HG03378 (cell line): ENCODE results near the gene PDCD11.
"Not testable (repeated sequence)": the region's sequence is repeated elsewhere in the genome, so short reads cannot be mapped to it uniquely, and the experiment has no call there.

ENCODE experiments used
- ATAC-seq: cut with Tn5 transposase; IDR thresholded peaks from one replicate; pipeline ENCODE4 v1.9.1; 2021; ENCODE audit warnings: mild to moderate bottlenecking, moderate library complexity; ENCODE audit not compliant: unreplicated experiment

PDCD11 gene

GRCh38 chr10:103417148-103417469 is 20.7 kb downstream of the PDCD11 start:
- not testable (repeated sequence) for ATAC-seq

GRCh38 chr10:103417601-103418000 is 21.2 kb downstream of the PDCD11 start:
- ATAC-seq, result no peak

- no peak for ATAC-seq
Measured at GRCh38 chr10:103419101-103419500, 22.7 kb downstream of the PDCD11 start.

- no peak for ATAC-seq
Measured at GRCh38 chr10:103423748-103424147, 27.3 kb downstream of the PDCD11 start.

GRCh38 chr10:103427866-103428265 is 31.4 kb downstream of the PDCD11 start:
- no peak for ATAC-seq

GRCh38 chr10:103428989-103429643 is 32.7 kb downstream of the PDCD11 start:
- ATAC-seq, result no peak

- no peak for ATAC-seq
Measured at GRCh38 chr10:103429647-103430046, 33.2 kb downstream of the PDCD11 start.

GRCh38 chr10:103431902-103432301 is 35.5 kb downstream of the PDCD11 start:
- no peak for ATAC-seq

GRCh38 chr10:103433858-103434257 is 37.4 kb downstream of the PDCD11 start:
- no peak for ATAC-seq

- no peak for ATAC-seq
Measured at GRCh38 chr10:103439776-103440175, 43.4 kb downstream of the PDCD11 start.

GRCh38 chr10:103440416-103440815 is 44.0 kb downstream of the PDCD11 start:
- ATAC-seq, result no peak

- ATAC-seq, result no peak
Measured at GRCh38 chr10:103441206-103441605, 44.8 kb downstream of the PDCD11 start.

- ATAC-seq, result no peak
Measured at GRCh38 chr10:103441611-103442010, 45.2 kb downstream of the PDCD11 start.

- no peak for ATAC-seq
Measured at GRCh38 chr10:103442031-103442461, 45.6 kb downstream of the PDCD11 start.

GRCh38 chr10:103443475-103444185 is 47.2 kb downstream of the PDCD11 start:
- ATAC-seq, result no peak

- ATAC-seq, result no peak
Measured at GRCh38 chr10:103444478-103444877, 48.1 kb downstream of the PDCD11 start.

GRCh38 chr10:103445366-103445765 is 48.9 kb downstream of the PDCD11 start:
- no peak for ATAC-seq

- ATAC-seq, result no peak
Measured at GRCh38 chr10:103445767-103446567, 49.5 kb downstream of the PDCD11 start.

GRCh38 chr10:103447187-103447586 is 50.8 kb downstream of the PDCD11 start:
- ATAC-seq, result no peak

- ATAC-seq, result no peak
Measured at GRCh38 chr10:103448746-103449145, 52.3 kb downstream of the PDCD11 start.

GRCh38 chr10:103449208-103450144 is 53.0 kb downstream of the PDCD11 start:
- no peak for ATAC-seq
